HepG2 (cell line): ENCODE measurements around the gene PRKG1. TPM values are rescaled to one million over a fixed set of nuclear protein-coding genes. Genes with fewer than 3 reads are reported as not detected.
"Not testable (repeated sequence)": the region's sequence is repeated elsewhere in the genome, so short reads cannot be mapped to it uniquely, and the experiment has no call there.

ENCODE experiments used
- ATAC-seq: fragments of 200-7000 bp; cut with Tn5 transposase; 3 replicates; pipeline ENCODE4 v1.9.1; 2020; ENCODE audit warnings: mild to moderate bottlenecking, moderate library complexity
- BruUV-seq: library from RNA; stranded (reverse); fragments of 400-500 nt; replicated peaks from 2 replicates; lab custom pipeline; 2021; lab: Mats Ljungman, UMichigan
- CTCF ChIA-PET: fragments of 300-600 bp; formaldehyde crosslinking; extraction: SDS; loops from one replicate; lab custom pipeline; 2021; ENCODE audit warnings: low total read pairs, inconsistent platforms, low intra/inter-chr PET ratio; lab: Yijun Ruan, JAX
- POLR2A ChIA-PET: fragments of 350-600 bp; sonication (Branson Sonifier 250); formaldehyde crosslinking; loops from one replicate; lab custom pipeline; 2020; ENCODE audit warnings: antibody characterized with exemption, inconsistent platforms; lab: Yijun Ruan, JAX
- DNase-seq: peaks from one replicate; pipeline ENCODE4 v3.0.0-alpha.2; 2015; ENCODE audit warnings: low spot score
- FAIRE-seq: peaks from 3 replicates; lab custom pipeline; 2011; peaks lifted over from hg19 to GRCh38; lab: Jason Lieb, UNC
- H2AFZ ChIP-seq: one replicate; pipeline ENCODE4 v1.6.1; 2011; ENCODE audit warnings: low read length, inconsistent platforms
- H3K27ac ChIP-seq: fragments of 300-600 bp; 3 replicates; pipeline ENCODE4 v1.8.0; 2011; ENCODE audit warnings: mixed run types, mild to moderate bottlenecking, mixed read lengths, low read length, inconsistent platforms; ENCODE audit not compliant: insufficient read depth; ENCODE audit errors: extremely low read length
- H3K27me3 ChIP-seq, 2 experiments: fragments of 200-600 bp in 1 of 2; 2 replicates in 1 of 2; 3 replicates in 1 of 2; pipeline versions ENCODE4 v1.6.0 to v1.8.0; 2011; ENCODE audit warnings: low read length in 2 of 2, mild to moderate bottlenecking in 2 of 2, moderate library complexity in 2 of 2, inconsistent platforms in 1 of 2; ENCODE audit not compliant: insufficient read depth in 2 of 2, control insufficient read depth in 1 of 2
- H3K36me3 ChIP-seq, 2 experiments: fragments of 200-600 bp in 1 of 2; replicated peaks in 1 of 2; 2 replicates in 1 of 2; 3 replicates in 1 of 2; pipeline versions ENCODE4 v1.5.1 to v1.8.0; 2011; ENCODE audit warnings: low read length in 2 of 2, inconsistent platforms in 1 of 2; ENCODE audit not compliant: insufficient read depth in 2 of 2, control insufficient read depth in 1 of 2
- H3K4me1 ChIP-seq: 2 replicates; pipeline ENCODE4 v1.5.1; 2012; ENCODE audit warnings: low read length, inconsistent platforms; ENCODE audit not compliant: insufficient read depth
- H3K4me2 ChIP-seq: 2 replicates; pipeline ENCODE4 v1.6.0; 2011; ENCODE audit warnings: low read depth, low read length, inconsistent platforms
- H3K4me3 ChIP-seq, 3 experiments: fragments of 200-600 bp in 1 of 3; sonication (generic), shearing (Covaris generic) in 1 of 3; replicated peaks in 1 of 3; 2 replicates each; pipeline ENCODE4 v1.5.1; 2011 to 2016; ENCODE audit warnings: low read length in 3 of 3, inconsistent platforms in 2 of 3, low read depth in 2 of 3, mild to moderate bottlenecking in 2 of 3, control low read depth in 1 of 3, mixed read lengths in 1 of 3; ENCODE audit not compliant: insufficient read depth in 1 of 3
- H3K79me2 ChIP-seq: one replicate; pipeline ENCODE4 v1.6.1; 2011; ENCODE audit warnings: low read length, inconsistent platforms; ENCODE audit not compliant: insufficient read depth
- H3K9ac ChIP-seq: 2 replicates; pipeline ENCODE4 v1.6.0; 2011; ENCODE audit warnings: mild to moderate bottlenecking, low read depth, low read length, inconsistent platforms; ENCODE audit not compliant: insufficient read depth
- H3K9me3 ChIP-seq: 2 replicates; pipeline ENCODE4 v1.5.1; 2012; ENCODE audit warnings: mild to moderate bottlenecking, low read length
- H4K20me1 ChIP-seq: 2 replicates; pipeline ENCODE4 v1.6.0; 2011; ENCODE audit warnings: inconsistent platforms, mild to moderate bottlenecking, low read length, moderate library complexity; ENCODE audit not compliant: insufficient read depth
- HNF4G ChIP-seq, 2 experiments: sonication (generic) in 1 of 2; formaldehyde crosslinking in 1 of 2; IDR thresholded peaks; 2 replicates each; pipeline versions ENCODE4 v1.4.0 to v1.6.1; 2011 to 2020; ENCODE audit warnings: borderline replicate concordance in 2 of 2, low read depth in 2 of 2, mild to moderate bottlenecking in 2 of 2, low read length in 1 of 2, missing genetic modification reagents in 1 of 2, moderate library complexity in 1 of 2
- NFIB ChIP-seq: sonication (generic); formaldehyde crosslinking; IDR thresholded peaks from 2 replicates; pipeline ENCODE4 v1.9.0; 2021; ENCODE audit warnings: missing genetic modification reagents, mild to moderate bottlenecking, borderline replicate concordance
- RAD21 ChIP-seq: fragments of 450-650 bp; formaldehyde crosslinking; IDR thresholded peaks from 2 replicates; pipeline ENCODE4 v1.5.0; 2020; ENCODE audit warnings: mild to moderate bottlenecking
- SMC3 ChIP-seq: IDR thresholded peaks from 2 replicates; pipeline ENCODE4 v1.6.1; 2011; ENCODE audit warnings: low read length, improper control_type of control experiment
- STAG1 ChIP-seq: sonication (generic); formaldehyde crosslinking; IDR thresholded peaks from 2 replicates; pipeline ENCODE4 v1.4.0; 2020; ENCODE audit warnings: missing genetic modification reagents
- WGBS: methylation state at CpG from one replicate; pipeline ENCODE4 v1.1.6; 2017; ENCODE audit warnings: low lambda C conversion rate; 5-methylcytosine and 5-hydroxymethylcytosine counted together
- in situ Hi-C: cut with HindIII; loops from 2 replicates; pipeline ENCODE4 v1.10.0; 2017; ENCODE audit warnings: low pct_unique_long_range_greater_than_20kb; ENCODE audit not compliant: extremely low pct_ligation_motif_present
- intact Hi-C: fragments of 100-400 bp; cut with micrococcal nuclease; formaldehyde crosslinking; loops from one replicate; pipeline ENCODE4 v1.10.0; 2022; ENCODE audit not compliant: unreplicated experiment
- polyA plus RNA-seq, 8 experiments: library from polyadenylated mRNA; depleted of rRNA in 3 of 8; stranded (reverse) in 7 of 8; unstranded in 1 of 8; fragments of >200 nt; fragmentation: Illumina TruSeq in 4 of 8; extraction: Trizol in 4 of 8; gene quantifications; 2 replicates each; pipeline versions ENCODE4 v1.2.1 to v1.2.3, GENCODE V29; 2011 to 2016; ENCODE audit warnings: low read depth in 4 of 8, missing spikeins in 1 of 8, mixed read lengths in 1 of 8; ENCODE audit not compliant: insufficient read depth in 1 of 8
- total RNA-seq, 5 experiments: library from RNA; depleted of rRNA; stranded (reverse); fragments of >200 nt; fragmentation: Illumina TruSeq; extraction: Trizol; gene quantifications; 2 replicates each; pipeline ENCODE4 v1.2.3, GENCODE V29; 2016; ENCODE audit warnings: low read depth in 1 of 5
- TF ChIP-seq, protein P1 (sequence below): sonication (generic); formaldehyde crosslinking; IDR thresholded peaks from 2 replicates; pipeline ENCODE4 v1.4.0; 2020; ENCODE audit warnings: low read depth, missing genetic modification reagents
- TF ChIP-seq, protein P2 (sequence below): sonication (generic); formaldehyde crosslinking; IDR thresholded peaks from 2 replicates; pipeline ENCODE4 v1.4.0; 2020; ENCODE audit warnings: mild to moderate bottlenecking, missing genetic modification reagents
- TF ChIP-seq, protein P3 (sequence below): sonication (generic); formaldehyde crosslinking; IDR thresholded peaks from 2 replicates; pipeline ENCODE4 v1.5.0; 2020; ENCODE audit warnings: missing genetic modification reagents, mild to moderate bottlenecking, borderline replicate concordance
- TF ChIP-seq, protein P4 (sequence below): sonication (generic); formaldehyde crosslinking; IDR thresholded peaks from 2 replicates; pipeline ENCODE4 v1.5.0; 2020; ENCODE audit warnings: mild to moderate bottlenecking, missing genetic modification reagents, moderate library complexity

The PRKG1 gene
- total and polyA plus RNA-seq, 2 of the 13 experiments (the other 11 are each of a cell fraction or from before 2014, with no cell fraction given): 0.01 TPM; not detected in 1

DNA sequence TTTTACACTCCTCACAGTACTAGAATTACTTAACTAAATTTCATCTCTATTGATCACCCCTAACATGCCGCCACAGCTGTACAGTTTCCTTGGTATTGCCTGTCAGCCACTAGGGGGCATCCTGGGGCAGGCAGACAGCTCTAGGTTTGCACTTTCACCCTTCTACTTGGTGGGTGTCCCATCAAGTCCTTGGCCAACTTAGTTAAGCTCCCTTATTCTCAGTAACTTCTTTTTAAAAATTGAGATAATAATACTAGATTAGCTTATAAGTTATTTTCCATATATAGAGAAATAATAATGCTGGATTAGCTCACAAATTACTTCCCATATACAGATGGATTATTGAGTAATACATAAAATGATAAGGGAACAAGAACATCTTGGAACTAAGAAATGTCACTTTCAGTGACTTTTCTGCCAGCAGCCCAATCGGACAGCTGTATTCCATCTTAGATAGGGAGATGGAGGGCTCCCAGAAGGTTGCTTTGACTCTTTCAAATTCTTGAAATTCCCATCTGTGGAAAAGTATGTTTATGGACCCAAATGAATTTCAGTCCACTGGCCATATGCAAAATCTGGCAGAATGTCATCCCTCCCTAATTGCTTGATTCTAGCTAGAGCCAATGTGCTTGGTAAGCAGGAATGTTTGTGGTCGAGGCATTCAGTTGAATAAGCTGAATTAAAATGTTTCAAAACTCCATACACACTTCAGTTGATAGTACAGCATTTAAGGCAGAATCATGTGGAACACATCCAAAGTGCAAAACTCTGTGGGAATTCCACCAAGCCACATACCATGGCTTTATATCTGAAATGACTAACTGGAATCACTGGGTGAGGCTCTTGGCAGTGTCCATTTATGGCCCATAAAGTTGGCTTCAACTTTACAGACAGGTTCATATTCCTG lies 315.4 kb downstream of the PRKG1 start:
- no TSS peak for BruUV-seq
- ChIA-PET CTCF (interaction anchor here (1.0 to 1.7 kb wide), 2 partner anchors 571 to 824 kb away, joined by 3 to 9 read pairs; no protein-coding TSS in a partner anchor), POLR2A (no interaction called here)
- H3K9ac ChIP-seq: no peak overlapping the region
- H2AFZ ChIP-seq: no peak overlapping the region
- no peaks in the 10 kb centered on the region for H4K20me1 ChIP-seq
- H3K27me3 ChIP-seq: no peaks in the 10 kb centered on the region
- 10% methylated on average over 3 of the region's 3 CpGs for WGBS
- intact Hi-C loops: loop anchor here (1.0 kb wide), 3 partner anchors 571 to 826 kb away; no protein-coding TSS in a partner anchor
- in situ Hi-C loops: loop anchor here (10.0 to 25.0 kb wide), 2 partner anchors 575 to 823 kb away; no protein-coding TSS in a partner anchor
- TF ChIP-seq, protein P1, sequence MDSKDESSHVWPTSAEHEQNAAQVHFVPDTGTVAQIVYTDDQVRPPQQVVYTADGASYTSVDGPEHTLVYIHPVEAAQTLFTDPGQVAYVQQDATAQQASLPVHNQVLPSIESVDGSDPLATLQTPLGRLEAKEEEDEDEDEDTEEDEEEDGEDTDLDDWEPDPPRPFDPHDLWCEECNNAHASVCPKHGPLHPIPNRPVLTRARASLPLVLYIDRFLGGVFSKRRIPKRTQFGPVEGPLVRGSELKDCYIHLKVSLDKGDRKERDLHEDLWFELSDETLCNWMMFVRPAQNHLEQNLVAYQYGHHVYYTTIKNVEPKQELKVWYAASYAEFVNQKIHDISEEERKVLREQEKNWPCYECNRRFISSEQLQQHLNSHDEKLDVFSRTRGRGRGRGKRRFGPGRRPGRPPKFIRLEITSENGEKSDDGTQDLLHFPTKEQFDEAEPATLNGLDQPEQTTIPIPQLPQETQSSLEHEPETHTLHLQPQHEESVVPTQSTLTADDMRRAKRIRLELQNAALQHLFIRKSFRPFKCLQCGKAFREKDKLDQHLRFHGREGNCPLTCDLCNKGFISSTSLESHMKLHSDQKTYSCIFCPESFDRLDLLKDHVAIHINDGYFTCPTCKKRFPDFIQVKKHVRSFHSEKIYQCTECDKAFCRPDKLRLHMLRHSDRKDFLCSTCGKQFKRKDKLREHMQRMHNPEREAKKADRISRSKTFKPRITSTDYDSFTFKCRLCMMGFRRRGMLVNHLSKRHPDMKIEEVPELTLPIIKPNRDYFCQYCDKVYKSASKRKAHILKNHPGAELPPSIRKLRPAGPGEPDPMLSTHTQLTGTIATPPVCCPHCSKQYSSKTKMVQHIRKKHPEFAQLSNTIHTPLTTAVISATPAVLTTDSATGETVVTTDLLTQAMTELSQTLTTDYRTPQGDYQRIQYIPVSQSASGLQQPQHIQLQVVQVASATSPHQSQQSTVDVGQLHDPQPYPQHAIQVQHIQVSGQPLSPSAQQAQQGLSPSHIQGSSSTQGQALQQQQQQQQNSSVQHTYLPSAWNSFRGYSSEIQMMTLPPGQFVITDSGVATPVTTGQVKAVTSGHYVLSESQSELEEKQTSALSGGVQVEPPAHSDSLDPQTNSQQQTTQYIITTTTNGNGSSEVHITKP (CRISPR knock-in tag): no peak
- peak; percentile 71 for TF ChIP-seq STAG1
- no peak for TF ChIP-seq NFIB (CRISPR knock-in tag)
- TF ChIP-seq HNF4G (IDR thresholded peaks at IDR 0.05; ENCODE audit: borderline replicate concordance, low read depth, low read length): peak; percentile 29; the same call in 1 of the 2 replicates
- no peak for TF ChIP-seq HNF4G (CRISPR knock-in tag; IDR thresholded peaks at IDR 0.05; ENCODE audit: borderline replicate concordance, low read depth)
- TF ChIP-seq, protein P2, sequence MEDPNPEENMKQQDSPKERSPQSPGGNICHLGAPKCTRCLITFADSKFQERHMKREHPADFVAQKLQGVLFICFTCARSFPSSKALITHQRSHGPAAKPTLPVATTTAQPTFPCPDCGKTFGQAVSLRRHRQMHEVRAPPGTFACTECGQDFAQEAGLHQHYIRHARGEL: no peak
- TF ChIP-seq SMC3: peak; percentile 66; the same call in 1 of the 2 replicates
- TF ChIP-seq, protein P3, sequence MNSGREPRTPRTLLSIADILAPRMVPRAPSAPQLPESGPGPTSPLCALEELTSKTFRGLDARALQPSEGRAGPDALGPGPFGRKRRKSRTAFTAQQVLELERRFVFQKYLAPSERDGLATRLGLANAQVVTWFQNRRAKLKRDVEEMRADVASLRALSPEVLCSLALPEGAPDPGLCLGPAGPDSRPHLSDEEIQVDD (CRISPR knock-in tag): no peak
- TF ChIP-seq, protein P4, sequence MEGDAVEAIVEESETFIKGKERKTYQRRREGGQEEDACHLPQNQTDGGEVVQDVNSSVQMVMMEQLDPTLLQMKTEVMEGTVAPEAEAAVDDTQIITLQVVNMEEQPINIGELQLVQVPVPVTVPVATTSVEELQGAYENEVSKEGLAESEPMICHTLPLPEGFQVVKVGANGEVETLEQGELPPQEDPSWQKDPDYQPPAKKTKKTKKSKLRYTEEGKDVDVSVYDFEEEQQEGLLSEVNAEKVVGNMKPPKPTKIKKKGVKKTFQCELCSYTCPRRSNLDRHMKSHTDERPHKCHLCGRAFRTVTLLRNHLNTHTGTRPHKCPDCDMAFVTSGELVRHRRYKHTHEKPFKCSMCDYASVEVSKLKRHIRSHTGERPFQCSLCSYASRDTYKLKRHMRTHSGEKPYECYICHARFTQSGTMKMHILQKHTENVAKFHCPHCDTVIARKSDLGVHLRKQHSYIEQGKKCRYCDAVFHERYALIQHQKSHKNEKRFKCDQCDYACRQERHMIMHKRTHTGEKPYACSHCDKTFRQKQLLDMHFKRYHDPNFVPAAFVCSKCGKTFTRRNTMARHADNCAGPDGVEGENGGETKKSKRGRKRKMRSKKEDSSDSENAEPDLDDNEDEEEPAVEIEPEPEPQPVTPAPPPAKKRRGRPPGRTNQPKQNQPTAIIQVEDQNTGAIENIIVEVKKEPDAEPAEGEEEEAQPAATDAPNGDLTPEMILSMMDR (CRISPR knock-in tag): peak; percentile 77
- TF ChIP-seq RAD21 (CRISPR knock-in tag): peak; percentile 57
- H3K79me2 ChIP-seq: no peaks in the 10 kb centered on the region
- FAIRE-seq (peak; percentile 30), DNase-seq (peak; percentile 32), ATAC-seq (peak; percentile 91)
- no peaks in the 10 kb centered on the region for H3K9me3 ChIP-seq
- no peaks in the 10 kb centered on the region for H3K36me3 ChIP-seq
- H3K4me3 ChIP-seq: no peak overlapping the region
- no peak overlapping the region for H3K27ac ChIP-seq
- no peak overlapping the region for H3K4me2 ChIP-seq
- H3K4me1 ChIP-seq: no peaks in the 10 kb centered on the region

DNA sequence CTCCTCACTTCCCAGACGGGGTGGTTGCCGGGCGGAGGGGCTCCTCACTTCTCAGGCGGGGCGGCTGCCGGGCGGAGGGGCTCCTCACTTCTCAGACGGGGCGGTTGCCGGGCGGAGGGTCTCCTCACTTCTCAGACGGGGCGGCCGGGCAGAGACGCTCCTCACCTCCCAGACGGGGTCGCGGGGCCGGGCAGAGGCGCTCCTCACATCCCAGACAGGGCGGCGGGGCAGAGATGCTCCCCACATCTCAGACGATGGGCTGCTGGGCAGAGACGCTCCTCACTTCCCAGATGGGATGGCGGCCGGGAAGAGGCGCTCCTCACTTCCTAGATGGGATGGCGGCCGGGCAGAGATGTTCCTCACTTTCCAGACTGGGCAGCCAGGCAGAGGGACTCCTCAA lies 318.7 kb downstream of the PRKG1 start:
- FAIRE-seq, H3K9me3 ChIP-seq, H3K9ac ChIP-seq, H3K4me3 ChIP-seq, H3K36me3 ChIP-seq, H3K4me2 ChIP-seq, H2AFZ ChIP-seq, H3K4me1 ChIP-seq, H4K20me1 ChIP-seq, H3K27ac ChIP-seq, H3K79me2 ChIP-seq, DNase-seq, BruUV-seq, ATAC-seq, POLR2A ChIA-PET, H3K27me3 ChIP-seq, CTCF ChIA-PET, intact Hi-C loops: not testable (repeated sequence)
- in situ Hi-C loops: loop anchor here (25.0 kb wide), 1 partner anchor 819 kb away; no protein-coding TSS in a partner anchor
- 54% methylated on average over 5 of the region's 29 CpGs for WGBS
